Measurements from ENCODE around the gene ATP1B4. TPM values are rescaled to one million over a fixed set of nuclear protein-coding genes. Genes with fewer than 3 reads are reported as not detected.

The ATP1B4 gene
- total RNA-seq, 2 donors from 2014 or later, result 0.90 to 1.4 TPM

DNA sequence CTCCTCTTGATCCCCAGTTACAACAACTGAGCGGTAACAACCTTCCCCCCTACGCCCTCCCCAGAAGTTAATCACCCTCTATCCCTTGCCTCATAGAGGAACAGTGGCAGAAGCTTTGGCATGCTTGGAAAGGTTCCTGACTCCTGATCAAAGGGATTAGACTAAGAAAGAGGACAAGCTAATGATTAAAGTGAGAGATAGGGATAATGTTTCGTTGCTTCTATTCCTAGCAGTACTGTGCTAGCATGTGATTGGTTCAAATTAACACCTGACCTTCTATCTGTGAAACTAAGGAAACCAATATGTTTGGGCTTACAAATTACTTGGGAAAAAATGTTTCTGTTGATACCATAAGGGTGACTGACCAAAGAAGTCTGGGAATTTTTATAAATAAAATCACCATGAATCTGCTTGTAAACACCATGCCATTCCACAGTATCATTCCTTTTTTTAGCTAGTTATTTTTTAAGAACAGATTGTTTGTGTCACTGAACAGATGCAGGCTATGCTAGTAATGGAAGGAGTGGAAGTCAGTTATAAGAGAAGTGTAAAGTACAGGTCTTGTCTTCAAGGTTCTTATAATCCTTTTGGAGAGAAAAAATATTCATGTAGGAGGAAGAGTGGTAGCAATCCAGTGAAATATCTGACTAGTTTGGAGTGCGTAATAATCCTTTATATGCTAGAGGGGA, 11.3 kb upstream of the ATP1B4 start:
- TF ChIP-seq CTCF (IDR thresholded peaks at IDR 0.05), result no peak
- Histone ChIP-seq H3K36me3 (no peaks in the 10 kb centered on the region), H3K27ac (no peak overlapping the region), H3K9me3 (no peaks in the 10 kb centered on the region), H3K27me3 (no peaks in the 10 kb centered on the region), H3K4me1 (no peaks in the 10 kb centered on the region), H3K4me3 (no peak overlapping the region)
- no peak for DNase-seq (ENCODE audit: low spot score)

DNA sequence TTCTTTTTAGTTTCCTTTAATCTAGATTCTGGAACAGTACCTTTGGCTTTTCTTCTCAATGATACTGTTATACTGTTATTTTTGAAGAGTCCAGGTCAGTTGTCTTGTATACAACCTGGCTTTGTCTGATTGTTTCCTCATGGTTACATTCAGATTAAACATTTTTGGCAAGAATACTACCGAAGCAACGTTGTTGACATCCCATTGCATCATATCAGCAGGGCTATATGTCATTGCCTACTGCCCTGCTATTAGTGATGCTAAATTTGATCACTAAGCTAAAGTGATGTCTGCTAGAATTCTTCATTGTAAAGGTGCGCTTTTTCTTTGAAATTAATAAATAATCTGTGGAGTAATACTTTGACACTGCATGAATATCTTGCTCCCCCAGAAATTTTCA, 5.8 kb upstream of the ATP1B4 start:
- no peak for TF ChIP-seq CTCF (IDR thresholded peaks at IDR 0.05)
- Histone ChIP-seq H3K9me3 (no peaks in the 10 kb centered on the region), H3K4me3 (no peak overlapping the region), H3K4me1 (no peaks in the 10 kb centered on the region), H3K27me3 (no peaks in the 10 kb centered on the region), H3K27ac (no peak overlapping the region), H3K36me3 (no peaks in the 10 kb centered on the region)
- DNase-seq (ENCODE audit: low spot score), result no peak

GRCh38 chrX:120357186-120357585, 4.7 kb upstream of the ATP1B4 start:
- no peak overlapping the region for H3K27ac ChIP-seq
- DNase-seq (ENCODE audit: low spot score), result no peak
- H3K27me3 ChIP-seq, result no peaks in the 10 kb centered on the region
- no peak overlapping the region for H3K4me3 ChIP-seq
- TF ChIP-seq CTCF (IDR thresholded peaks at IDR 0.05), result no peak
- no peaks in the 10 kb centered on the region for H3K36me3 ChIP-seq
- H3K4me1 ChIP-seq, result no peaks in the 10 kb centered on the region
- H3K9me3 ChIP-seq, result no peaks in the 10 kb centered on the region

- no peak for DNase-seq (ENCODE audit: low spot score)
- H3K36me3 ChIP-seq, result no peaks in the 10 kb centered on the region
- no peak overlapping the region for H3K27ac ChIP-seq
- no peak overlapping the region for H3K4me3 ChIP-seq
- H3K9me3 ChIP-seq, result no peaks in the 10 kb centered on the region
- no peaks in the 10 kb centered on the region for H3K27me3 ChIP-seq
- no peak for TF ChIP-seq CTCF (IDR thresholded peaks at IDR 0.05)
- no peaks in the 10 kb centered on the region for H3K4me1 ChIP-seq
These were observed 3.0 kb upstream of the ATP1B4 start for GRCh38 chrX:120358737-120359456.

GRCh38 chrX:120365320-120365719, 3.4 kb downstream of the ATP1B4 start:
- H3K4me1 ChIP-seq, result peaks cover 0 to 7% of the 10 kb centered on the region in 2 donors
- no peak for DNase-seq (ENCODE audit: low spot score)
- H3K27ac ChIP-seq, result peak overlapping the region in 1 of 2 donors; percentile 61
- no peak overlapping the region for H3K4me3 ChIP-seq
- no peaks in the 10 kb centered on the region for H3K36me3 ChIP-seq
- no peaks in the 10 kb centered on the region for H3K9me3 ChIP-seq
- peak; percentile 19 to 52 for TF ChIP-seq CTCF (IDR thresholded peaks at IDR 0.05)
- no peaks in the 10 kb centered on the region for H3K27me3 ChIP-seq
